Activated gamma-delta T cell (primary cell): ENCODE measurements around the gene STC2.
A peak's percentile ranks its signal among the peaks of the same experiment; 100 is the strongest.
"Not testable (repeated sequence)": the region's sequence is repeated elsewhere in the genome, so short reads cannot be mapped to it uniquely, and the experiment has no call there.

Experiments
- DNase-seq: peaks from one replicate; lab custom pipeline; 2025; lab: John Stamatoyannopoulos, UW
- total RNA-seq, 2 donors: gene quantifications; one replicate each; lab custom pipeline; 2026; lab: John Stamatoyannopoulos, UW

STC2 gene
- total RNA-seq, result 0.10 to 0.26 reads per million in 2 donors

- DNase-seq, result no peak
Observed at GRCh38 chr5:173327948-173328843, at the start of gene STC2. Gene STC2 (minus strand): TSS chr5:173328414. CDS start chr5:173328193, 221 bp downstream.

- DNase-seq, result no peak
Observed at GRCh38 chr5:173371400-173371799, 43.2 kb upstream of the STC2 start.

DNA sequence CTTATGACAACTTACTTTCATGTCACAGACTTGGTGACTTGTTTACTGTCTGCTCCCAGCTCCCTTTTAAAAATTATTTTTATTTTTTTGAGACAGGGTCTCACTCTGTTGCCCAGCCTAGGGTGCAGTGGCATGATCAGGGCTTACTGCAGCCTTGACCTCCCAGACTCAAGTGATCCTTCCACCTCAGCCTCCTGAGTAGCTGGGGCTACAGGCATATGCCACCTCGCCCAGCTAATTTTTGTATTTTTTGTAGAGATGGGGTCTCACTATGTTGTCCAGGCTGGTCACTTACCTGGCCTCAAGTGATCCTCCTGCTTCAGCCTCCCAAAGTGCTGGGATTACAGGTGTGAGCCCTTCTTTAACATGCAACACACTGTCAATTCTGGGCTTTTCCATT, 35.2 kb upstream of the STC2 start:
- not testable (repeated sequence) for DNase-seq

DNA sequence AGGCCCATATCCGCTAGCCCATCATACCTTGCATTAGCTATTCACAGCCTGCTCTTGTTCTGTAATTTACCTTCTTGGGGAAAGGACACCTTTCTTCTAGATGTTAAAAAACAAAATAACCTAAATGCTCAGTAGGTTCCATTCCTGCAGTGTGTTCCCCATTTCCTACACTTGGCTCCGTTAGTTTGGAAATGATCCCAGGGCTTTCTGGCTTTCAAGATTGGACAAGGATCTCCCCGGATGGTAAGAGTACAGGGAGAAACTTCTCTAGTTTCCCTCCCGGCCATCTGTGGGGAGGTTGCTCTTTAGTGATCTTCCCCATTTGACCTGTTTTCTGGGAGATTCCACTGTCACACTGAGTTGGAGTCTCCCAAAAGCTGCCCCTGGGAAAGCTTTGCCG, 27.3 kb upstream of the STC2 start:
- DNase-seq, result no peak

DNA sequence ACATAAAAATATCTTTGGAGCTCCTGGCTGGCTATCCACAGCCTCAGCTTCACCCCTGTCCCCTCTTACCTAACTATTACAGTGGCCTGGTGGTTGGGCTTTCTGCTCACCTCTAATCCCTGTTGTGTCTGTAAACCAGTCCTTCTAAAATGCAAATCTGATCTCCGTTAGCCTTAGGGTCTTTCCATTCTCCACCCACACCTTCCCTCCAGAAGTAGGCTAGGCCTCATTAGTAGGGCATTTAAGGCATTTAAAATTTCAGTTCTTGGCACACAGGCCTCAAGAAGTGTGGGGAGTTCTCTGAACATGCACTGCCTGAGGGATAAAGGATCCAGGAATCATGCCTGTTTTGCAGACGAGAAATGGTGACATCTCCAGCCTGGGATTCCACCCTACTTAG, 26.4 kb upstream of the STC2 start:
- no peak for DNase-seq

DNA sequence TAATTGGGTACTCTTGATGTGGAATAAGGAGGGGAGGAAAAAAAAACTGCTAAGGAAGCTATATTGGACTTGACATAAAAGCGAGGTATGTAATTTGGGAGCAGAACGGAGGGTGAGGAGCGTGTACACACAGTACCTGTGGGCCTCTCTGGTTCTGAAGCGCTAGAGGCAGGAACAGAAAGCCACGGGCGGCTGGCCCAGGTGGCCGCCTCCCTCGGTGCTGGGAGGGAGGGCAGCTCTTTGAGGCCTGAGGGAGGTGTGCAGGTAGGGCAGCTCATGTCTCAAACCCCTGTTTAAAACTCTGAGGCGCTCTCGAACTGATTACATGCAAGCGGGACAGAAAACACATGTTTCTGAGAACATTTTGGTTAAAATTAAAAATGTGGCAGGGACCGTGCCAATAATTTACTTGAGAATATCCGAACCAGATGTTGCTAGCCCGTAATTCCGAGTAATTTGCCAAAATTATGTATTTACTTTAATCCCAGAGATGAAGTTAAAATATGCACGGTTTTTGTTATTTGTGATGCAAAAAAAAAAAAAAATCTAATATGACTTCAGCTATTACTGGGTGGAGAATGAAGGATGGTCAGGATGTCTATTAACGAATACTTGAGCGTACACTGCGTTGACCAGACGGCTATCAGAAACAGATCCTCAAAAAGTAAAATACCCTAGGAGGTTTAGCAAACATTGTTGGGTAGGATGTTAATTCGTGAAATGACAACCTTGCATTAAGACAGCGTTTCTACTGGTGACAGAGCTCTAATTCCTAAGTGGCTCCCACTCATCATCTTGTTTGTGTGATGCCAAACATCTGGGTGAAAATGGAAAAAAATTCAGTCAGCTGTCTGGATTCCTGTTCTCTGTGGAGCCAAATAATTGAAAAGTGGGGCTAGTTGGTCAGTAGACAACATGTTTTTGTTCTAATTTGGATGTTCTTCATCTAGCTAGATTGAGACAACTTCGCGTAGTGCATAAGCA, 24.4 kb upstream of the STC2 start:
- DNase-seq, result no peak

- no peak for DNase-seq
Observed at GRCh38 chr5:173342813-173343755, 14.9 kb upstream of the STC2 start.

- DNase-seq, result no peak
Observed at GRCh38 chr5:173341961-173342430, 13.8 kb upstream of the STC2 start.

GRCh38 chr5:173340984-173341383, 12.8 kb upstream of the STC2 start:
- no peak for DNase-seq

DNA sequence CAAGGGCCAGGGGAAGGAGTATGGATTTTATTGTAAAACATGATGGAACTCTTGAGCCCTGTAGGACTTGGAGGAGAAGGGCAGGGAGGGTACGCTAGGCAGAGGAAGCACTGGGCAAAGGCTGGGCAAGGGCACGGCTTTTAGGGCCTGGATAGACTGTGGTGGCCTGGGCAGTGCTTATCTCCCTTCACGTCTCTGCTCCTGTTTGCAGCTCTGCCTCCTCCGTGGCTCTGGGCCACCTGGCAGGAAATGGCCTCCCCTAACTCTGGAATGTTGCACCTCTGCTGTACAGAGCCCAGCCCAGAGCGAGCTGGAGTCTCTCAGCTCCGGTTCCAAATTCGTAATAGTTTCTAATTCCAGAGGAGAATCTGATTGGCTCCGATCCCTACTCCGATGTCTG, 12.2 kb upstream of the STC2 start:
- DNase-seq, result no peak

DNA sequence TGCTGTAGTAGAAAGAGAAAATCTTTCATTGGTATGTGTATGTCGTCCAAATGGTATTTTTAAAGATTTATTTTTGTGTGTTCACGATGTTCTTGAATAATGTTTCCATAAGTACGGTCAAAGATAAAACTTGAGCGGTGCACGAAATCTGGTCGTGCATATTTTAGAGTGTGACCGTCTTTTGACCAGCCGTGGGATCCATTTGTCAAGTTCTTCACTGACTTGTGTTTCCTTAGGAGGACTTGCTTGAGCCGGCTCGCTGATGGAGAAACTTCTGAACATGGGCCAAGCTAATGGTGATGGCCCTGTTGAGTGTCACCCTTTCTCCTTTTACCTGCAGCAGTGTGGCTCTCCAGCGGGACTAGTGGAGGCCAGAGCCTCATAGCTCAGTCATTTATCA, 11.1 kb upstream of the STC2 start:
- no peak for DNase-seq

- no peak for DNase-seq
Observed at GRCh38 chr5:173338380-173339015, 10.3 kb upstream of the STC2 start.

GRCh38 chr5:173334808-173335207, 6.6 kb upstream of the STC2 start:
- no peak for DNase-seq

DNA sequence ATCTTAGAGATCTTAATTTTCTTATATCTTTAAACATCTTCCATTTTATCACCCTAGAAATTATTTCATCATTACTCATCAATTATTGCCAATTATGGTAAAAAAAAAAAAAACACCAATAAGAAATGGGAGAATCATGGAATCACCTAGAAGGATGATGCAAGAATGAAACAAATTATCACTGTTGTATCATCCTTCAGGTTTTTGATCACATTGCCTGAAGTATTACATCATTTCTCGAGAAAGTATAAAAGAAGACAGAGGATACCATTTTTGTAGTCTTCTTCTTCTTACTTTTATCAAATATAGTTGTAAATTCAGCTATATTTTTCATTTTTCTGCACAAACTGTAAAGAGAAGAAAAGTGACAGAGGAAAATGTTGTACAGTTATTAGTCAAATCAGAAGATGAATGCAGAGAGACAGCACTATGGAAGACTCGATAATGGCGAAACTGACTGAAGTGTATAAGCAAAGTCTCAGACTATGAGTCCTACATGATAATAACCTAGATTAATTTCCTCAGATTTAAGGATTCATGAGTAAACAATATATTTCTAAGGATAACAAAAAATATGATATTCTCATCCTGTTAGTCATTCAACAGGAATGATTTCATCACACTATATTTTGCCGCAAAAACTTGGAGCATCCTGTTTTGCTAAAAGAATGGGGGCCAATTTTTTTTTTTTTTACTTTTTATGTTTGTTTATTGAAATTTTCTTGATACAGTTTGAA, 5.9 kb upstream of the STC2 start:
- no peak for DNase-seq

GRCh38 chr5:173331956-173332479, 3.8 kb upstream of the STC2 start:
- peak; percentile 16 for DNase-seq

GRCh38 chr5:173331287-173331686, 3.1 kb upstream of the STC2 start:
- no peak for DNase-seq

GRCh38 chr5:173330338-173331206, 2.4 kb upstream of the STC2 start:
- no peak for DNase-seq

- DNase-seq, result no peak
Observed at GRCh38 chr5:173329491-173330337, 1.5 kb upstream of the STC2 start.
